ENCODE data around the gene TAGLN2. TPM values are rescaled to one million over a fixed set of nuclear protein-coding genes. Genes with fewer than 3 reads are reported as not detected.

Gene TAGLN2
- total and polyA plus RNA-seq, 10 of the 15 experiments (the other 5 are each of a cell fraction or from before 2014, with no cell fraction given) = 155 to 611 (median 363) TPM

DNA sequence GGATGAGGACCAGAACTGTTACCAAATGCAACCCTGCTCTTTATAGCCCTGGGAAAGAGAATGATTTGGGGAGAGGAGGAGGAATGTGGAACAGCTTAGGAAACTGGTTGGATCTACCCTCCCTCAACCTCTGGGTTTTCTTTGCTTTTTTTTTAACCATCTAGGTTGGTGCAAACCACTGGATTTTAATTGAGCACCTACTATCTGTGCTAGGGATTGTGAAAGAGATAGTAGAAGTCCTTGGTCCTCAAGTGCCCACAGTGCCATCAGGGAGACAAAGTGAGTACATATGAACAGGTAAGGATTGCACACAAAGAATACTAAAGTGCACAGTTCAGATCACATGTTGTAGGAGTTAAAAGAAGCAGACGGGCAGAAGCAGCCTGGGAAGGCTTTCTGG, 4.7 kb downstream of the TAGLN2 start:
- peaks cover 8 to 28% of the 10 kb centered on the region in 2 experiments; a peak in 3 of 4 replicates for H3K36me3 ChIP-seq (ENCODE audit: control insufficient read depth in 2 of 2, insufficient read depth in 2 of 2, low read length in 1 of 2)
- no peaks in the 10 kb centered on the region for H3K9me3 ChIP-seq (replicated peaks; ENCODE audit: control insufficient read depth, insufficient read depth, low read length)
- SMC1A ChIA-PET (ENCODE audit: uncharacterized antibody, unreplicated experiment) = interaction anchor here (1.4 to 8.1 kb wide), 4 partner anchors 29 to 121 kb away, joined by 3 to 83 read pairs (median 34); no protein-coding TSS in a partner anchor
- TF ChIP-seq KAT2A (conservative IDR thresholded peaks at IDR 0.05; ENCODE audit: control insufficient read depth, low read depth, low read length) (no peak), BRCA1 (IDR thresholded peaks at IDR 0.05; ENCODE audit: low read depth, low read length) (no peak), ATF7 (IDR thresholded peaks at IDR 0.05; ENCODE audit: low read depth) (no peak), RAD51 (IDR thresholded peaks at IDR 0.05) (no peak), RELA (IDR thresholded peaks at IDR 0.05; ENCODE audit: borderline replicate concordance, partially characterized antibody) (no peak), POLR2A (IDR thresholded peaks at IDR 0.05; ENCODE audit: low read depth, low read length) (no peak), KDM1A (IDR thresholded peaks at IDR 0.05; ENCODE audit: borderline replicate concordance) (no peak)
- intact Hi-C loops (cut with micrococcal nuclease; ENCODE audit: unreplicated experiment) (loop anchor here (10.0 kb wide), 1 partner anchor 846 kb away; the partner anchor contains the start of gene AIM2), in situ Hi-C loops (cut with MboI) (no loop called here)
- FAIRE-seq (no peak), DNase-seq (ENCODE audit: low read depth, low spot score) (no peak), ATAC-seq (no peak)
- H3K4me3 ChIP-seq = peak overlapping the region; percentile 82; the same call in 1 of the 2 replicates
- peak overlapping the region; percentile 68 for H3K4me2 ChIP-seq (ENCODE audit: control insufficient read depth, insufficient read depth)
- no peak overlapping the region for H3K9ac ChIP-seq (ENCODE audit: control insufficient read depth, insufficient read depth, low read length)
- no peaks in the 10 kb centered on the region for H3K27me3 ChIP-seq (replicated peaks in 1 of 2; ENCODE audit: control insufficient read depth in 2 of 2, insufficient read depth in 2 of 2, low read length in 1 of 2)
- POLR2A ChIA-PET = interaction anchor here (0.6 to 5.2 kb wide), 2 partner anchors 13 to 89 kb away, joined by 3 to 23 read pairs; no protein-coding TSS in a partner anchor
- RAD21 ChIA-PET (ENCODE audit: unreplicated experiment) = interaction anchor here (7.5 kb wide), 1 partner anchor 29 kb away, joined by 94 read pairs; no protein-coding TSS in a partner anchor
- no peak overlapping the region for H2AFZ ChIP-seq (ENCODE audit: control insufficient read depth, low read depth, low read length)
- peaks cover 25% of the 10 kb centered on the region for H3K4me1 ChIP-seq (ENCODE audit: control insufficient read depth, insufficient read depth, low read length)
- CTCF ChIA-PET = interaction anchor here (1.6 to 22.4 kb wide), 5 partner anchors 15 to 96 kb away, joined by 3 to 422 read pairs (median 35); no protein-coding TSS in a partner anchor
- WGBS (ENCODE audit: insufficient coverage, insufficient replicate concordance, low lambda C conversion rate, missing lambda C conversion rate) = 64% methylated on average over 1 of the region's 1 CpG
- H3K27ac ChIP-seq (ENCODE audit: control insufficient read depth, insufficient read depth) = peak overlapping the region; percentile 82
- BruUV-seq (replicated peaks) = no TSS peak
- H4K20me1 ChIP-seq (ENCODE audit: control insufficient read depth, insufficient read depth) = no peaks in the 10 kb centered on the region
- peaks cover 61% of the 10 kb centered on the region for H3K79me2 ChIP-seq (ENCODE audit: control insufficient read depth, insufficient read depth, low read length)

DNA sequence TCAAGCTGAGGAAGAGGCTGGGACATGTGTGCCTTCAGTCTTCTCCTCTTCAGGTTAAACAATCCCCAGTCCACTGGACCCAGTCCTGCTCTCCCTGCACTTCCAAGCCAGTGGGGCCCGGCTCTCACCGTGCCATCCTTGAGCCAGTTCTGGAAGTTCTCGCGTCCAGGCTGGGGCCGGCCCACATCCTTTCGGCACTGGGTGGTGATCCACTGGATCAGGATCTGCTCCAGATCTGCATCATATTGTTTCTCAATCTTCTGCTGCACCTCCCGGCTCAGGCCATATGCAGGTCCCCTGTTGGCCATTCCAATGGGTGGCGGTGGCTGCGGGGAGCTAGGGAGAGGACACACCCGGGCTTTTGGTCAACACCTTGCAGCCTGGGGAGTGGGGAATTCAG, 5.1 kb downstream of the TAGLN2 start:
- POLR2A ChIA-PET = no interaction called here
- Histone ChIP-seq H3K9ac (ENCODE audit: control insufficient read depth, insufficient read depth, low read length) (no peak overlapping the region), H3K27me3 (replicated peaks in 1 of 2; ENCODE audit: control insufficient read depth in 2 of 2, insufficient read depth in 2 of 2, low read length in 1 of 2) (no peaks in the 10 kb centered on the region), H2AFZ (ENCODE audit: control insufficient read depth, low read depth, low read length) (no peak overlapping the region), H3K4me1 (ENCODE audit: control insufficient read depth, insufficient read depth, low read length) (peaks cover 24% of the 10 kb centered on the region), H3K9me3 (replicated peaks; ENCODE audit: control insufficient read depth, insufficient read depth, low read length) (no peaks in the 10 kb centered on the region), H4K20me1 (ENCODE audit: control insufficient read depth, insufficient read depth) (no peaks in the 10 kb centered on the region), H3K79me2 (ENCODE audit: control insufficient read depth, insufficient read depth, low read length) (peaks cover 59% of the 10 kb centered on the region), H3K4me3 (no peak overlapping the region), H3K4me2 (ENCODE audit: control insufficient read depth, insufficient read depth) (peak overlapping the region; percentile 68), H3K36me3 (ENCODE audit: control insufficient read depth in 2 of 2, insufficient read depth in 2 of 2, low read length in 1 of 2) (peaks cover 8 to 28% of the 10 kb centered on the region in 2 experiments; a peak in 3 of 4 replicates), H3K27ac (ENCODE audit: control insufficient read depth, insufficient read depth) (peak overlapping the region; percentile 82; the same call in 1 of the 2 replicates)
- WGBS (ENCODE audit: insufficient coverage, insufficient replicate concordance, low lambda C conversion rate, missing lambda C conversion rate) = 98% methylated on average over 10 of the region's 10 CpGs
- TF ChIP-seq EZH2 (IDR thresholded peaks at IDR 0.05; ENCODE audit: borderline replicate concordance, control insufficient read depth, low read depth, low read length) = no peak
- TF ChIP-seq ETV6 (conservative IDR thresholded peaks at IDR 0.05 in 1 of 2, IDR thresholded peaks at IDR 0.05 in 1 of 2; ENCODE audit: borderline replicate concordance in 1 of 2, low read depth in 1 of 2) = no peak
- no peak for TF ChIP-seq SUPT20H (IDR thresholded peaks at IDR 0.05; ENCODE audit: borderline replicate concordance, control insufficient read depth, low read depth, low read length)
- SMC1A ChIA-PET (ENCODE audit: uncharacterized antibody, unreplicated experiment) = interaction anchor here (1.4 to 6.5 kb wide), 2 partner anchors 28 to 42 kb away, joined by 3 to 83 read pairs; no protein-coding TSS in a partner anchor
- CTCF ChIA-PET = interaction anchor here (1.0 to 22.4 kb wide), 2 partner anchors 27 to 84 kb away, joined by 3 to 422 read pairs; no protein-coding TSS in a partner anchor
- FAIRE-seq (no peak), DNase-seq (ENCODE audit: low read depth, low spot score) (no peak), ATAC-seq (no peak)
- in situ Hi-C loops (cut with MboI) (no loop called here), intact Hi-C loops (cut with micrococcal nuclease; ENCODE audit: unreplicated experiment) (loop anchor here (10.0 kb wide), 1 partner anchor 845 kb away; the partner anchor contains the start of gene AIM2)
- no TSS peak for BruUV-seq (replicated peaks)
- RAD21 ChIA-PET (ENCODE audit: unreplicated experiment) = interaction anchor here (7.5 kb wide), 1 partner anchor 29 kb away, joined by 94 read pairs; no protein-coding TSS in a partner anchor

All from GM12878 (cell line).